GM18870 (cell line): Measurements from ENCODE around the gene ST6GALNAC3.
A peak's percentile ranks its signal among the peaks of the same experiment; 100 is the strongest.

Experiments
- ATAC-seq: cut with Tn5 transposase; IDR thresholded peaks from one replicate; pipeline ENCODE4 v1.9.1; 2021; ENCODE audit warnings: moderate library complexity; ENCODE audit not compliant: unreplicated experiment

ST6GALNAC3 gene

DNA sequence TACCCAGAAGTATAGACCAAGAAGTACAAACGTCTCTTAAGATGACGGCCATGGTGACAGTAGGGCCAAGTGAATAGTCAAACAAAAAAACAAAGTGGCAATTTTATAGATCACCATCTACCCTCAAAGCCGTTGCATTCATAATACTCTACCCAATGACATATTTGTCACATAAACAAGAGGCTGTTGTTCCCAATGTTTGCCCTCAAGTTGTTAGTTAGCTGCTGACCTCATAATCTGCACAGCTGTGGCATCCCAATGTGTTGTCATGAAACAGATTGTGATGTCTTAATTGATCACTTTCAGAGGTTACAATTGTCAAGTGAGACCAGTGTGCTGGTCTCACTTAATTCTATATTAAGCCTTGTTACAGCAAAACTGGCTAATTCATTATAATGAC lies 333.8 kb downstream of the ST6GALNAC3 start:
- no peak for ATAC-seq

DNA sequence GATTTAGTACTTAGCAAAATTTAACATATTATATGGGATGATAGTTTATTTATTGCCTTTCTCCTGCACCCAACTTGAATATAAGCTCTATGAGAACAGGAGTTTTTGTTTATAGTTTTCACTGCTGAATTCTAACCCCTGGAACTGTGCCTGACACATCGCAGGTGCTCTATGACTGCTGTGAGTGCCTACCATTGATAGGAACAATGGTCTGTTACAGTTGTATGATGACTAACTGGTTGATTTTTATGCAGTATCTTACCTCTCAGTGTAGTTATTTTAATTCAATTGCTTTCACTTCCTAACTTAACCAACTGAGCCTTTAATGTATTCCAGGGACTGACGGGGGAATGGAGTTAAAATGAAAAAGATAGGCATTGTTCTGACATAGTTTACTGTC lies 336.0 kb downstream of the ST6GALNAC3 start:
- ATAC-seq = no peak

- ATAC-seq = no peak
Observed at GRCh38 chr1:76418531-76418930, 344.0 kb downstream of the ST6GALNAC3 start.

DNA sequence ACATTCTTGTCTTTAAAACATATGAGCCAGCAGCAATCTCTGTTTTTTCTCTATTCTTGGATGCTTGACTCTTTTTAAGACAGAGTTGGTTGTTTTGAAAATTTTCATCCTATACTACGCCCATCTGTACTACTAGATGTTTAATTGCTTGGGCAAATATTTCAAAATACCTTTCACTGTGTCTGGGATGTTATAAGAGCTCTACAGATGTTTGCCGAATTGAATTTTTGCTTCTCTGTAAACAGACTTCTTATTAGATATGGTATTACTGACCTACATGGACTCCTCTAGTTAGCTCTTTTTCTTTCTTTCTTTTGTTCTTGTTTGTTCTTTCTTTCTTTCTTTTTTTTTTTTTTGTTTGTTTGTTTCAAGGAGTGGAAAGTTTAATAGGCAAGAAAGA lies 345.1 kb downstream of the ST6GALNAC3 start:
- ATAC-seq = no peak

GRCh38 chr1:76425201-76426145 lies 350.9 kb downstream of the ST6GALNAC3 start:
- no peak for ATAC-seq

GRCh38 chr1:76426606-76427005 lies 352.1 kb downstream of the ST6GALNAC3 start:
- ATAC-seq = no peak

DNA sequence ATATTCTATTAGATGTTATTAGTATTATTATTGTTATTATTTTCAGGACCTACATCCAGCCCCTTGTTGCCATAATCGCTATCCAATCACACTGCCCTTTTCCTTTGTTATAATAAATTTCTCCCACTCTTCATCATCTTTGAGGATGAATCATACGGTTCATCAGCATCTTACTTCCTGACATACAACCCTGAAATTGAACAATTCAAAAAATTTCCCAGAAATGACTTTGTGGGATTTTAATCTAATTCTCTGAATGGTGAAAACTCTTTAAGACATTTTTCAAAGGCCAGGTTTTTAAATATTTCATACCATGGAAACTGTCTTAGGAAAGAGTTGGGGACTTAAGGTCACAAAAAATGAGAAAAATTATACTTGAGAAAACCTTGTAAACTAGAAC lies 353.5 kb downstream of the ST6GALNAC3 start:
- ATAC-seq = no peak

- no peak for ATAC-seq
Observed at GRCh38 chr1:76430531-76430930, 356.0 kb downstream of the ST6GALNAC3 start.

- ATAC-seq = no peak
Observed at GRCh38 chr1:76433526-76433925, 359.0 kb downstream of the ST6GALNAC3 start.

GRCh38 chr1:76443217-76443616 lies 368.7 kb downstream of the ST6GALNAC3 start:
- no peak for ATAC-seq

DNA sequence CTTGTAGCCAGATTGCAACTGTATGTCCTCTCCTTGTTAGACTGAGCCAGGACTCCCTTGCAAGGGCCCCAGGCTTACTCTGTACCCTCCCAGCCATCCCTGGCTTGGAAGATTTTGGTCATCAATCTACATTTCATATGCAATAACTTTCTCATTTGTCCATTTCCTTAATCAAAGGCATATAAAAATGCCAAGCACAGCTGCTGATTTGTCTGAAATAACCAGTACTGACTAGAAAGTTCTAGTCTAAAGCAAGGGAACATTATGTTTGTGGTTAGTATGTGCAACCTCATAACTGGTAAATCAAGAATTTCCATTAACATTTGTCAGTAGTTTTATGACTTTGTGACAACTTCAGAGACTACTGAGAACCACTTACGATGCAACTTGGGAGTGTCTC lies 370.2 kb downstream of the ST6GALNAC3 start:
- no peak for ATAC-seq

GRCh38 chr1:76450229-76450628 lies 375.7 kb downstream of the ST6GALNAC3 start:
- no peak for ATAC-seq

GRCh38 chr1:76463278-76463677 lies 388.7 kb downstream of the ST6GALNAC3 start:
- peak; percentile 40 for ATAC-seq

- no peak for ATAC-seq
Observed at GRCh38 chr1:76463849-76464248, 389.3 kb downstream of the ST6GALNAC3 start.

DNA sequence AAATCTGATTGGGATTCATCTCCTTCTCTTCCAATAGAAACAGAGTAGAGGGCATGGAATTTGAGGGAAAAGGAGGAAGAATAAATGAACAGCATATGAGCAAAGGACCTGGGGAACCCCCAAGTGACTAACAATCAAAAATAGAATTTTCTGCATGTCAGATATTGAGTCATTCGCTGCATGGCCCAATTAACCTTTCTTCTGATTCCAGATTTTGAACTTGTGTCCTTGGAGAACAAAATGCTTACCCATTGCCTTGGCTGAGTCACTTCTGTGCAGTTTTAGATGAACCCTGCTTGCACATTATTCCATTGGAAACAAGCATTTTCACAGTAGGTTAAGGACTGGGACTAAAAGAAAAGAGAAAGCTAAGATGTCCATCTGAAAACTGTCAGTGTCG lies 390.5 kb downstream of the ST6GALNAC3 start:
- no peak for ATAC-seq

GRCh38 chr1:76470166-76470565 lies 395.6 kb downstream of the ST6GALNAC3 start:
- ATAC-seq = no peak

- ATAC-seq = no peak
Observed at GRCh38 chr1:76471536-76471935, 397.0 kb downstream of the ST6GALNAC3 start.

GRCh38 chr1:76473591-76473990 lies 399.0 kb downstream of the ST6GALNAC3 start:
- no peak for ATAC-seq

- no peak for ATAC-seq
Observed at GRCh38 chr1:76474922-76475321, 400.4 kb downstream of the ST6GALNAC3 start.

DNA sequence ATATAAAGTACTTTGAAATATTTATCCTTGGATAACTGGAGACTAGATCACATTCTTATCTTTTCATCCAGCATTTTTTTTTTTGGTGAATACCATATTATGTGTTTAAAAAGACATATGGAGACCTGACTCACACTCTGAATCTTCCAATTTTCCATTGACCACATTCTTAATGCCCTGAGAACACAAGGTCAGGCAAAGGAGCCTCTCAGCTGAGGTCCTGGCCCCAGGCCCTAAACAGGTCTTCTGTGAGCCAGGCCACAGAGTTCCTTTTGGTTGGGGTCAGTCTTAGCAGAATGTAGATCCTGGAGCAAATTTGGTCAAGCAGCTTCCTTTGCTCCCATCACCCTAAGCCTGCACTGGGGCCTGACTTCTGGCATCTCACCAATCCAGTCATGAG lies 402.6 kb downstream of the ST6GALNAC3 start:
- no peak for ATAC-seq

- ATAC-seq = no peak
Observed at GRCh38 chr1:76480827-76481226, 406.3 kb downstream of the ST6GALNAC3 start.

GRCh38 chr1:76481672-76482071 lies 407.1 kb downstream of the ST6GALNAC3 start:
- no peak for ATAC-seq

DNA sequence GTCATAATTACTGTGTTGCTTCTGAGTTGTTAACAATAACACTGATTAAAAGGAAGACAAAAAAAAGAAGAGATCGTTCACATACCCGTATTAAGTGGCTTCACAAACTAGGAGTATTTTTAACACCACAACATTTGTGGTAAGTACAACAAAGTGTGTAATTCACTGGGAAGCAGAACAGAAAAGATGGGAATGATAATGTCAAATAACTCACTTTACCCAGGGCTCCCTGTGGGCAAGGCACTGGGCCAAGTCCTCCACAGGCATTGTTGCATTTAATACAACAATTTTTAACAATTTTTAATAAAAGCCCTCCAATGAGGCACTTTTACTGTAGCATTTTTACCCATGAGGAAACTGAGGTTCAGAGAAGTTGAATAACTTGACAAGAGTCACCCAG lies 407.7 kb downstream of the ST6GALNAC3 start:
- ATAC-seq = no peak
